NCI-H526 treated with DMSO at 0.1 percent for 48 hours (cell line): ENCODE measurements around the gene ZNF613.
"Not testable (repeated sequence)": the region's sequence is repeated elsewhere in the genome, so short reads cannot be mapped to it uniquely, and the experiment has no call there.

ENCODE experiments used
- DNase-seq: peaks from one replicate; lab custom pipeline; 2025; lab: John Stamatoyannopoulos, UW

Gene ZNF613

GRCh38 chr19:51926784-51927741 lies at the start of gene ZNF613:
TSS of gene ZNF613 (plus strand) at chr19:51927472. CDS start at chr19:51936221, 8,749 bp downstream.
- peak; percentile 97 for DNase-seq

DNA sequence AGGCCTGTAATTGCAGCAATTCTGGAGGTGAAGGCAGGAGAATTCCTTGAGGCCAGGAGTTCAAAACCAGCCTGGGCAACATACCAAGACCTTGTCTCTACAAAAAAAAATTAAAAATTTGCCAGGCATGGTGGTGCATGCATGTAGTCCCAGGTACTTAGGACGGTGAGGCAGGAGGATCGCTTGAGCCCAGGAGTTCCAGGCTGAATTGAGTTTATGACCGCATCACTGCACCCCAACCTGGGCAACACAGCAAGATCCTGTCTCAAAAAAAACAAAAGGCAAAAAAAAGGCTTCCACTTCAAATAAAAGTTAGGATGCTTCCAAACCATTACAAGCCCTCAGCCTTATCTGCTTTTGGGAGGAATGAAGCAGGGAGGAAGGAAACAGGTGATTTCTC lies 44.8 kb upstream of the ZNF613 start:
- DNase-seq: no peak

GRCh38 chr19:51884713-51885112 lies 42.6 kb upstream of the ZNF613 start:
- DNase-seq: no peak

DNA sequence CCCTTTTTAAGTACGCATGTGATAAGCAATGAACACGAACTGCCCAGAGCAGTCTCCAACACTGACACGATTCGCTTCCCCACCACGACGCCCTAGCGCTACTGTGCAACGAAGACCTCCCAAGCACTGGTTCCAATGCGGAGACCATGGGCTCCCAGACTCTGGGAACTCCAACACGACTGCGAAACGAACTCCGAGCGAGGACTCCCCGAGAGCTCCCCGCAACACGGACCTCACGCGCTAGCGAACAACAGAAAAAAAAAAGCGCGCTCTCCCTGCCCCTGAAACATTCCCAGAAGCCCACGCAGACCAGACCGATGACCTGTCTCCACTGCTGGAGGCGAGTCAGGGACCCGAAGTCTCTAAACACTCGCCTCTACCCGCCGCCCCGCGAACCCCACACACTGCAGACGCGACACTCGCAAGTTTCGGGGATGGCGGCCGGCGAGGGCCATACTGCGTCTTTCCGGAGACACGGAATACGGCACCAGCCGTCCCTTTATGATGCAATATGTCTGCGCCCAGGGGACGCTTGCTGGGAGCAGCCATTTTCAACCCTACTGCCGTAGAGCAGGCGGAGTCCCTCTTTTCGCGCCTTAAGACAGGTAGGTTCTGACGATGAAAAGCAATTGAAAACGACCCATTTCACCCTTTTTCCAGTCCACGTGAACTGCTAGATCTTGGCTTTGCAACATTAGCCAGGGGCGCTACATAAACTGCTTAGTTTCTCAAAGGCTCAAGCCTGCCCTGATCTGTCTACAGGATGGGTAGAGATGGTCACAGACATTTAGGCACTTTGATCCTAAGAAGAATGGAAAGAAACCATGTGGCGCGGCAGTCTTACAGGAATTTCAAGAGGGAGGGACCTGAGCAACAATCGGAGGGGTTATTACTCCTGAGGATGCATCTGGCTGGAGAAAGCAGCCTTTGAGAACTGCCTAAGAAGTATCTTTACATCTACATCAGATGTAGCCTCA lies 39.5 kb upstream of the ZNF613 start, which contains the start of gene ZNF577:
ZNF577 (minus strand) TSS at position 430 of the 977 bp plus-strand sequence. CDS start 7,569 bp downstream, outside the sequence.
- no peak for DNase-seq

DNA sequence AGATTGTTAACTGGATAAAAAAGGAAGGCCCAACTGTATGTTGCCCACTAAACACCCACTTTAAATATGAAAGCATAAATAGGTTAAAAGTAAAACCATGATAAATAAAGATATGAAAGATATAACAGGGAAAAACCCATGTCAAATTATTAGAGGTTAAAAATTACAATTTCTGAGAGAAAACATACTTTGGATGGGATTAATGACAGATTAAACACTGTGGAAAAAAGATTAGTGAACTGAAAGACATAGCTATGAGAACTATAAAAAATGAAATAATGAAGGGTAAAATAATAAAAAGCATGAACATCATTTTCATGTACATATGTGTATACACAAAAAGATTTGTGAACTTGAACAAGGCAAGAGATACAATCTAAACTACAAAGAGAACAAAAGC lies 37.3 kb upstream of the ZNF613 start:
- no peak for DNase-seq

DNA sequence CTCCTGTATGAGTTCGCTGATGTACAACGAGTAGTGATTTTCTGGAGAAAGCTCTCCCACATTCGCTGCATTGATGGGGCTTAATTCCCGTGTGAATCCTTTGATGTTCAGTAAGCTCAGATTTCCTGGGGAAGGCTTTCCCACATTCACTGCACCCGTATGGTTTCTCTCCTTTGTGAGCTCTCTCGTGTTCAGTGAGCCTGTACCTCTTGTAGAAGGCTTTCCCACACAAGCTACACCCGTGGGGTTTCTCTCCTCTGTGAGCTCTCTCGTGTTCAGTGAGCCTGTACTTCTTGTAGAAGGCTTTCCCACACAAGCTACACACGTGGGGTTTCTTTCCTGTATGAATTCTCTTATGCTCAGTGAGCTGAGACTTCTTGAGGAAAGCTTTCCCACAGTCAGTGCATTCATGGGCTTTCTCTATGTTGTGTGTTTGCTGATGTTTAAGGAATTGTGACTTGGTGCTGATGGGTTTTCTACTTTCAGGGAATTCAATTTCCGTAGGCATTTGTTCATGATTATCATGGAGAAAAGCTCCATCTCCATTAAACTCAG lies 36.0 kb upstream of the ZNF613 start:
- no peak for DNase-seq

GRCh38 chr19:51901860-51902259 lies 25.4 kb upstream of the ZNF613 start:
- no peak for DNase-seq

DNA sequence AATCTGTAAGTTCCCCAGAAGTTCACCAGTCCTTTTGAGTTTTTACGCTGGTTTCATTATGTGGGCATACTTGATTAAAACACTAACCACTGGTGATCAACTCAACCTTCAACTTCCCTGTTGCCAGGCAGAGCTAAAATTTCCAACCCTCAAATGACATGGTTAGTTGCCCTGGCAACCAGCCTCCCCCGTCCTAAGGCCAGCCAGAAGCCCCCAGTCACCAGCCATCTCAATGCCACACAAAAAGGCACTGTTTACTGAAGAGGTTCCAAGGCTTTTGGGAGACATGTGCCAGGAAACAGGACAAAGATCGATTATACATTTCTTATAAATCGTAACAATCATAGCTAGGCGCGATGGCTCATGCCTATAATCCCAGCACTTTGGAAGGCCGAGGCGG lies 24.1 kb upstream of the ZNF613 start:
- DNase-seq: no peak

DNA sequence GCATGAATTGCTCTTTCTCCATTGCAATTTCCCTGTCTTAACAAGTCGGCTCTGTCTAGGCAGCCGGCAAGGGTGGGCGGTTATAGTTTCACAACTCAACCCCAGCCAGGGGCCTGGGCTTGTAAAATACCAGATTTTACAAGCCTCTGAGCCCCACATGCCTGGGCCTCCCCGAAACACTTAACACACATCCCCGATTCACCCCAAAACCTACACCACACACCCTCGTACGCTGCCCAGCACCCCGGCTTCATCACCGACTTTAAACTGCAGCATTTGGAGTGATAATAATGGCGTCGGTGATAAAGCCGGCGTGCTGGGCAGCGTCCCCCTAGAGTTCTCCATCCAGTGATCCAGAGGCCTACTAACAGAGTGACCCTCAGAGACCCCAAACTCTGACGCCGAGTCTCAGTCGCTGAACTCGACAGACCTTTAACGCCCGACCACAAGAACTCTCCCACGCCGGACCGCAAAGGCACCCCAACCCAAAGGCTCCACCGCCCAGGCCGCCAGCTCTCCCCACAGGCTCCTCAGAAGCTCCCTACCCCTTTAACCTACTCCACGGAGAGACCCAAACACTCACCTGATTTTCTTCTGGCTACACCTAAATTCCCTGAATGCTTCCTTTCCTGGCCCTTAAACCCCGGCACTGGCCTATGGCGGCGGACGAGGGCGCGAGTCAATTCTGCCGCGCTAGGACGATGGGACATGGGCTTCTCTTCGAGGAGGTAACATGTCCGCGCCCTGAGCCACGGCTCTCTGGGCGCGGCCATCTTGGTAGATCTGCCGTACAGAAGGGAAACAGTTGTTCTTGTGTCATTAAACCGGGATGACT lies 22.7 kb upstream of the ZNF613 start, which contains the start of gene ZNF649:
ZNF649 (minus strand) TSS at position 687 of the 835 bp plus-strand sequence. CDS start 4,910 bp downstream, outside the sequence.
- peak; percentile 82 for DNase-seq

- DNase-seq: no peak
These were observed 22.1 kb upstream of the ZNF613 start for GRCh38 chr19:51905206-51905605.

DNA sequence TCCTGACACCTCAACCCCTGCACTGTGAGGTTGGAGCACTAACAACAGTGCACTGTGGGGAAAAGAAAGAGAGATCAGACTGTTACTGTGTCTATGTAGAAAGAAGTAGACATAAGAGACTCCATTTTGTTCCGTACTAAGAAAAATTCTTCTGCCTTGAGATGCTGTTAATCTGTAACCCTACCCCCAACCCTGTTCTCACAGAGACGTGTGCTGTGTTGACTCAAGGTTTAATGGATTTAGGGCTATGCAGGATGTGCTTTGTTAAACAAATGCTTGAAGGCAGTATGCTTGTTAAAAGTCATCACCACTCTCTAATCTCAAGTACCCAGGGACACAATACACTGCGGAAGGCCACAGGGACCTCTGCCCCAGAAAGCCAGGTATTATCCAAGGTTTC lies 21.6 kb upstream of the ZNF613 start:
- not testable (repeated sequence) for DNase-seq

DNA sequence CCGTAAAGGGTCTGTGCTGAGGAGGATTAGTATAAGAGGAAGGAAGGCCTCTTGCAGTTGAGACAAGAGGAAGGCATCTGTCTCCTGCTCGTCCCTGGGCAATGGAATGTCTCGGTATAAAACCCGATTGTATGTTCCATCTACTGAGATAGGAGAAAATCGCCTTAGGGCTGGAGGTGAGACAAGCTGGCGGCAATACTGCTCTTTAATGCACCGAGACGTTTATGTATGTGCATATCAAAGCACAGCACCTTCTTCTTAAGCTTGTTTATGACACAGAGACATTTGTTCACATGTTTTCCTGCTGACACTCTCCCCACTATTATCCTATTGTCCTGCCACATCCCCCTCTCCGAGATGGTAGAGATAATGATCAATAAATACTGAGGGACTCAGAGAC lies 21.2 kb upstream of the ZNF613 start:
- DNase-seq: not testable (repeated sequence)

DNA sequence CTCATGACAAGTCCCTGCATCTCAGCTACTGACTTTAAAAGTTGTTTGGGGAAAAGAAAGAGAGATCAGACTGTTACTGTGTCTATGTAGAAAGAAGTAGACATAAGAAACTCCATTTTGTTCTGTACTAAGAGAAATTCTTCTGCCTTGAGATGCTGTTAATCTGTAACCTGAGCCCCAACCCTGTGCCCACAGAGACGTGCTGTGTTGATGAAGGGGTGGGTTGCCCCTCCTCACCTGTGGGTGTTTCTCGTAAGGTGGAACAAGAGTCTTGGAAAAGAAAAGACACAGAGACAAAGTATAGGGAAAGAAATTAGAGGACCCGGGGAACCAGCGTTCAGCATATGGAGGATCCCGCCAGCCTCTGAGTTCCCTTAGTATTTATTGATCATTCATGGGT lies 19.3 kb upstream of the ZNF613 start:
- DNase-seq: not testable (repeated sequence)

GRCh38 chr19:51915324-51915867 lies 11.9 kb upstream of the ZNF613 start:
- DNase-seq: no peak

DNA sequence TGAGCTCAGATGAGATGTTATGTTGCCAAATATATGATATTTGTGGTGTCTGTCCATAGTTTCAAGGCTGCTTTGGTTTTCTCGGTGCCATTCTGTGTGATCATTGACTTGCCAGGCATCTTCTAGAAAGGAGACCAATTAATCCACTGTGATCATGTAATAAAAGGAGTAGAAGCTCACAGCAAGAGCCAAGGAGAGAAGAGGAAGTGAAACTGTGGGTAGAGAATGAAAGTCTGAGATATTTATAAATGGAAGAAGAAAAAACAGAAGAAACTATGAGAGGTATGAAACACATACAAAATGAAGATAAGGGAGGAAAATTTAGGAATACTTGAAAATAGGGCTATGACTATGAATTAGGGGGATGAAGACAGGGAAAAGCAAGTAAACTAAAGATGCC lies 11.1 kb upstream of the ZNF613 start:
- DNase-seq: no peak

DNA sequence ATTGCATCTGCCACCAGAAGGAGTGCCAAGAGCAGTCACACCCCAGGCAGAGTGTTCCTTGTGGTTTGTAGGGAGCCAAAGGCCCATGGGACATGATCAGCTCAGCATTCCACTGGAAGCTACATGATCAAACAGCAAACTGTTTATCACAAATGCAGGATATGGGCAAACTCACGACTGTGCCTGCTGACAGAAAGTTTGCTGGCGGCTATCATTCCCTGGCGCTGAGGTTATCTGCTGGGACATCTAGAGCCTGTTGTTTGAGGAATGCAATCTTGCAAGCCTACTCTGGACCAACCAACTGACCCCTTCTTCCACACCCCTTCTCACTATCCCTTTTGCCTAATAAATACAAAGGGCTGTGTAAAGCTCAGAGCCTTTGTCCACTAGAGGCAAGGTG lies 7.7 kb upstream of the ZNF613 start:
- DNase-seq: no peak

DNA sequence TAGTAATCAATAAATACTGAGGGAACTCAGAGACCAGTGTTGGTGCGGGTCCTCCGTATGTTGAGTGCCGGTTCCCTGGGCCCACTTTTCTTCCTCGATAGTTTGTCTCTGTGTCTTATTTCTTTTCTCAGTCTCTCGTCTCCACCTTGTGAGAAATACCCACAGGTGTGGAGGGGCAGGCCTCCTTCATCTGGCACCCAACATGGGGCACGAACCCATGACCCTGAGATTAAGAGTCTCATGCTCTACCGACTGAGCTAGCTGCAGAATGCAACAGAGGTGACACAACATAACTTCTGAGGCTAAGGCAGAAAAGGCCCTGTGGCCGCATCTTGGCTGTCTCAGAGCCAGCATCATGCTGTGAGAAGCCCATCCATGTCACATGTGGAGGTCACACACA lies 5.3 kb upstream of the ZNF613 start:
- DNase-seq: no peak

DNA sequence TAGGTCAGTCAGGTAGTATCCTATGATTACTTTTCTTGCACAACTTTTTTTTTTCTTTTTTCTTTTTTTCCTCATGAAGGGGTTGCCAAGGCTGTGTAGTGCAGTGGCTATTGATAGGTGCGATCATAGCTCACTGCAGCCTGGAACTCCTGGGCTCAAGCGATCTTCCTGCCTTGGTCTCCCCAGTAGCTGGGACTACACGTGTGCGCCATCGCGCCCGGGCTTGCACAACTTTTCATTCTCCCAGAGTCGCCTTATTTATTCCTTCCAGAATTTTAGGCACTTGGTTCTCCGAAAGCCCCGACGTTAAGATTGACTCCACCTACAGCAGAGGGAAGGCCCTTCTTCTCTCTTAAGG lies 867 bp upstream of the ZNF613 start:
- no peak for DNase-seq

DNA sequence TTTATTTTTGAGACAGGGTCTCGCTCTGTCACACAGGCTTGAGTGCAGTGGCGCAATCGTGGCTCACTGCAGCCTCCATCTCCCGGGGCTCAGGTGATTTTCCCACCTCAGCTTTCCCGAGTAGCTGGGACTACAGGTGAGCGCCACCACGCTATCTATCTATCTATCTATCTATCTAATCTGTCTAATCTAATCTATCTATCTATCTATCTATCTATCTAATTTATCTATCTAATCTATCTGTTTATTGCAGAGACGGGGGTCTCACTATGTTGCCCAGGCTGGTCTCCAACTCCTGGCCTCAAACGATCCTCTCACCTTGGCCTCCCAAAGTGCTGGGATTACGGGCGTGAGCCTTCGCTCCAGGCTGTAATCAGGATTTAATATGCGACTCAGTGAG lies 587 bp downstream of the ZNF613 start:
- DNase-seq: no peak

DNA sequence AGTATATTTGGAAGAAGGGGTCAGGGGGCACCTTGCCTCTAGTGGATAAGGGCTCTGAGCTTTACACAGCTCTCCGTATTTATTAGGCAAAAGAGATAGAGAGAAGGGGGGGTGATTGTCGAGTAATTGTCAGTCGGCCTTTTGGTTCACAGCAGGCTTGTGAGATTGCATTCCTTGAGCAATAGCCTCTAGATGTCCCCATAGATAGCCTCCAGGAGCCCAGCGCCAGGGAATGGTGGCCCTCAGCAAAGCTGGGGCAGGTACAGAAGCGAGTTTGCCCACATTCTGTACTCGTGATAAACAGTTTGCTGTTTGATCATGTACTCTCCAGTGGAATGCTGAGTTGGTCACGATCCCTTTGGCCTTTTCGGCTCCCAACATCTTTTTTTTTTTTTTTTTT lies 4.6 kb downstream of the ZNF613 start:
- no peak for DNase-seq

DNA sequence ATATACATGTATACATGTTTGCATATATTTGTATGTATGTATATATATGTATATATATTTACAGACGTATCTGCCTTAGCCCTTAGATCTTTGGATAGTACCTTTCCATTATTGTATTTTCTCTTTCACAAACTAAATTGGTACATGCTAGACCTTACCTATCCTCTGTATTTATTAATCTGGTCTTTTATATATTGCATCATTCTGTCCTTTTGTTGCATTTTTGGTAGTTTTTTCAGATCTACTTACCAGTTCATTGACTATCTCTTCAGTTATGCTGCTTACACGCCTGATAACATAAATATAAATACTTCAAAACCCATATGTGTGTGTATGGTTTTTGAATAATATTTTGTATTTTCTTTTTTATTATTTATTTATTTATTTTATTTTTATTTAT lies 11.7 kb downstream of the ZNF613 start:
- no peak for DNase-seq
